Hematopoietic multipotent progenitor cell treated with erythropoietin and hydrocortisone succinate and interleukin-3 and kit ligand, for 15 days (in vitro differentiated cells): ENCODE data around the gene CAMK2B.
"Not testable (repeated sequence)": the region's sequence is repeated elsewhere in the genome, so short reads cannot be mapped to it uniquely, and the experiment has no call there.

ENCODE experiments used
- DNase-seq: peaks from one replicate; pipeline ENCODE4 v3.0.0-alpha.2; 2015; ENCODE audit warnings: low spot score

CAMK2B gene

GRCh38 chr7:44189993-44190872, 135.2 kb downstream of the CAMK2B start:
- no peak for DNase-seq

- no peak for DNase-seq
Observed at GRCh38 chr7:44189286-44189992, 136.0 kb downstream of the CAMK2B start, which contains the start of gene GCK. Gene GCK (minus strand): TSS chr7:44189439. CDS start chr7:44188953, 486 bp downstream.

- DNase-seq = no peak
Observed at GRCh38 chr7:44188480-44189225, 136.7 kb downstream of the CAMK2B start.

DNA sequence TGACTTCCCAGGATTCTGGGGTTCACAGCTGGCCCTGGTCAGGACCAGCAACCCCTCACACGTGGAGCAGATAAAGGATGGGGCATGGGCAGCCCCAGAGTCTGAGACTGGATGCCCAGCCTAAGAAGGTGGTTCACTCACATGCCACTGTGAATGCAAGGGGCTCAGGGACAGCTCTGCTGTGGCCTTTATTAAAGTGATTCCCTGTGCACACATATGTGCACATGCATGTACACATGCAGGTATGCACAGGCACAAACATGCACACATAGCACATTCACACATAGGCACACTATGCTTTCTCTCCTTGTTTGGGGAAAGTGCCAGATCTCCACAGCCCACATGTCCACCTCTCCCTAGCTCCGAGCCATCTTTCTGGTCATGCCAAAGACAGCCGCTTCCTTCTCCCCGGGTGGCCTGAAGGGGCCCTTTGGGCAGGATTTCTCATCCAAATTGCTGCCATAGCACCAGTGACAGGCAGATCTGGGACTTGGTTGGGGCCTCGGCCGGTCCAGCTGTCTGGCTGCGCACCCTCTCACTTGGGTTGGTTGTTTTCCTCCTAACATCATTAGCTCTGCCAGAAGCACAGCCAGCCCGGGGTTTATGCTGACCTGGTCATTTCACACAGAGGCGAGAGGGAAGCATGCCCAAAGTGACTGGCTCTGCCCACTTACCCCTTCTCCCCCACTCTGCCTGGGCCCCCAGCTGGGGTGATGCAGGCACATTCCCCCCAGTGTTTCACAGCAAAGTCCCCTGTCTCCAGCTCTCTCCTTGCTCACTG, 137.6 kb downstream of the CAMK2B start:
- no peak for DNase-seq

DNA sequence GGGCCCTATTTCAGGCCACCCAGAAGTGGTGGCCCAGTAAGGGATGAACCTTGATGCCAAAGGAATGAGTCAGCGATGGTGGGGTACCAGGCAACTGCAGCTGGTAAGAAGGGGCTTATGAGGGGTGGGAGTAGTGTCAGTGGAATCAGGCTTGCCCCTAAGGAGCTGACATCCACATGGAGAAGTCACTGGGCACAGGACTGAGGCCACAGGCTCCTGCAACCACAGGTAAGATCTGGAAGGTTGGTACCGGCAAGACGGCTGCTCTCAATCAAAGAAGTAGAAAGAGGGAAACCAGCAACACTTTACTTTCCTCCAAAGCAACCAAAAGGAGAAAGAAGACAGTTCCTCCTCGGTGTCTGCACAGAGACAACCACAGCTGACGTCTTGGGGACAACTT, 138.7 kb downstream of the CAMK2B start:
- DNase-seq = no peak

GRCh38 chr7:44185729-44186128, 139.7 kb downstream of the CAMK2B start:
- DNase-seq = no peak

DNA sequence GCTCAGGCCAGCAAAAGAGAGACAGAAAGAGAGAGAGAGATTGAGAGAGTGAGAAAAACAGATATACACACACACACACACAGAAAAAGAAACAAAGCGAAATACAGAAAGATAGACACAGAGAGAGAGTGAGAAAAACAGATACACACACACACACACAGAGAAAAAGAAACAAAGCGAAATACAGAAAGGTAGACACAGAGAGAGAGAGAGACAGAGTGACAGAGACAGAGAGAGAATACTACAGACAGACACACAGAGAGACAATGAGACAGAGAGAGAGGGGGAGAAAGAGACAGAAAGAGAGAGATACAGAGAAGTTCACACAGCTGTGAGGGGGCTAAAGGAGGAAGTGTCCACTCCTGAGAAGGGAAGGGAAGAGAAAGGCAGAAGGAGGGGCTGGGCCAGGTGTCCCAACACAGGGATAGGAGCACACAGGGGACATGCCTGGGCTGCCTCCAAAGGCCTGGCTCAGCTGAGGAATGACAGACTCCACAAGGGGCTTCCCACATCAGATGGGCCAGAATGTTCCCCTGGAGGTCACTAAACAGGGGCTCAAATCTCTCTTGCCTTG, 140.4 kb downstream of the CAMK2B start:
- DNase-seq = no peak

DNA sequence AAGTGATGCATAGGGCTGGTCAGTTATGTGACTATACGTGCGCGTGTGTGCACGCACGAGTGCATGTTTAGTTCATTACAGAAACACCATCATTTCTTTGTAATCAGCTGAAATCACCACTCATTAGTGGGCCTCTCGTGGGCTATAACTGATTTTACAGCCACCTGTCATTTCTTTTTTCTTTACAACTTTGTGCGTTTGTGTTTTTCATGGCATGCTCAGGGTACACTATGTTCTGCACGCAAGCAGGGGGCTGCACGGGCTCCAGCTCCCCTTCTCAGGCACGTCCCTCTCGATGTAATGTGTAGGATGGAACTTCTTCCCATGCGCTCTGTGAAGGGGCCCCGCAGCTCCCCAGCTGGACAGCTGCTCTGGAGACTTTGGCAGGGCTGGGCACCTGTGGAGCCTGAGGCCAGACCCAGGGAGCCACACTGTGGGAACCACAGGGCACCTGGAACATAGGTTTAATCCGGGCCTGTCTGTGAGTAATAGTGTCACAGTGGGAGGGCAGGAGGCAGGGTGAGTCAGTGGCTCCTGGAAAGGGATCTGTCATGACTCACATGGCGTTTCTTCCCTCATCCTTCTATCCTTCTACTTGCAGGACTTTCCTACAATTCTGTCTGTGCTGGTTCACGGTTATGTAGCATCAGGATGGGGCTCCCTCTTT, 141.1 kb downstream of the CAMK2B start:
- no peak for DNase-seq

DNA sequence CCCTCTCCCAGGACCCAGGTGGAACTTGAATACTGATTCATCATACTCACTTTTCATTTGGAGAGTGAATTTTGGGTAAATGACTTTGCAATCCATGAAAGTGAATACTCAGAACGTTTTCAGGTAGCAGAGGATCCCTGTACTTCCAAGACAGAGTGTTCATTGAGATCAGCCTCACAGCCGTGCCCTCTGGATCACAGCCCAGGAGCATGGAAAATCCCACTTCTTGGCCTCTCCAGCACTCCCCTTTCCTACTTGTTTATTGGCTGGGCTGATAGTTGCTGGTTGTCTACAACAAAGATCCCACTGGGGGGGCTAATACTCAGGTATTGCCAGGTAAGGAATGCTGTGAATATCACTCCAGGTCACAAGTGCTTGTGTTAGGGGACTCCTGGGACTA, 142.0 kb downstream of the CAMK2B start:
- DNase-seq = no peak

- DNase-seq = no peak
Observed at GRCh38 chr7:44182827-44183226, 142.6 kb downstream of the CAMK2B start.

DNA sequence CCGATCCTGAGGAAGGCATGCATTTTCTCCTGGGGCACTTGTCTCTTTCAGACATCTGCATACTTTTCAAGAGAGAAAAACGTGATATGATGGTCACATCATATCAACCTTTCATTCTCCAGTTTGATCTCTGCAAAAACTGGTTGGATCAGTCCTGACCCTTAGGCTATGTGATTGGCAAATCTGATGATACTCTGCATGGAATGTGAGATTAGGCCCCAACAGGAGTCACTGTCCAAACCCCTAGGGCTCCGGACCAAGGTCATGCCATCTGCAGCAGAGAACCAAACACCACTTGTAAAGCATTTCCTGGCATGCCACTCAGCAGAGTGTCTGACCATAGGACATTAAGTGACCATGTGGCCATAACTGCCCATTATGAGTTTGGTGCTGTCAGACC, 144.8 kb downstream of the CAMK2B start:
- no peak for DNase-seq

DNA sequence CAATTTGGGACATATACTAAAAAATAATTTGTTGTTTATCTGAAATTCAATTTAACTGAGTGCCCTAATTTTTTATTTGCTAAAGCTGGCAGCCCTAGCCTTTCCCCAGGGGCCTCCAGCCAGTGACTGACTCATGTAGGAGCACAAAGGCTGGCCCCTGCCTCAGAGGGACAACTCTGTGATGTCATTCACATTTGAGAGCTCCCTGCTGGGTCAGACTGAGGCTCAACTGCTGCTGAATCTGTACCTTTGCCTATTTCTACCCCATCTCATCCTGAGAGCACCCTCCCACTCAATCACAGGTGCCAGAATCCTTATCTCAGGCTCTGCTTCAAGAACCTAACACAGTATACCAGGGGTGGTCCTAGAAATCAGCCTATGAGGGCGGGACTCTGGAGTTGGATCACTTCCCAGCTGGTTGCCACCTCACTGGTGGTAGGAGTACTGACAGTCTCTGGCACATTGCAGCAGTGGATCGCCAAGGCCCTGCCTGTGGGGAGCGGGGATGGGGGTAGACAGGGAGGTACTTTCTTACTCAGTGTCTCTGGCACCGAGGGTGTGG, 147.7 kb downstream of the CAMK2B start:
- no peak for DNase-seq

GRCh38 chr7:44176486-44176885, 148.9 kb downstream of the CAMK2B start:
- no peak for DNase-seq

DNA sequence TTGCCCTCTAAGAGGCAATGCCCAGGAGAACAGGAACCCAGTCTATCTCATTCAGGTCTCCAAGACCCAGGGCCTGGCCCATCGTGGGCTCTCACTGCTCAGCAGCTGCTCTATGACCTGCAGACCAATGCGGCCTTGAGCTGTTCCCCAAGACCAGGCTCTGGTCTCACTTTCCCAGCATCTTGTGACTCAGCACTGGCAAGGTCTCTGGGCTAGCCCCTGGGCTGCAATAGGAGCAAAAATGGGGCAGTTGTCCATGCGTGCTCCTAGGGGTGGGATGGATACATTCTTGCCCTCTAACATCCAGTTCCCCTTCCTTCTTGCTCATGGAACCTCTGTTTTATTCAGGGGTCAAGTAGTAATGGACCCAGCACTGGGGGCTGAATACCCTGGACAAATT, 149.7 kb downstream of the CAMK2B start:
- no peak for DNase-seq

DNA sequence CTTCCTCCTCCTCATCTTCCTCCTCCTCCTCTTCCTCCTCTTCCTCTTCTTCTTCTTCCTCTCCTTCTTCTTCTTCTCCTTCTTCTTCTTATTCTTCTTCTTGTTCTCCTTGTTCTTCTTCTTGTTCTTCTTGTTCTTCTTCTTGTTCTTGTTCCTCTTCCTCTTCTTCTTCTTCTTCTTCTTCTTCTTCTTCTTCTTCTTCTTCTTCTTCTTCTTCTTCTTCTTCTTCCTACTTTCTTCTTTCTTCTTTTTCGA, 150.8 kb downstream of the CAMK2B start:
- DNase-seq = not testable (repeated sequence)

DNA sequence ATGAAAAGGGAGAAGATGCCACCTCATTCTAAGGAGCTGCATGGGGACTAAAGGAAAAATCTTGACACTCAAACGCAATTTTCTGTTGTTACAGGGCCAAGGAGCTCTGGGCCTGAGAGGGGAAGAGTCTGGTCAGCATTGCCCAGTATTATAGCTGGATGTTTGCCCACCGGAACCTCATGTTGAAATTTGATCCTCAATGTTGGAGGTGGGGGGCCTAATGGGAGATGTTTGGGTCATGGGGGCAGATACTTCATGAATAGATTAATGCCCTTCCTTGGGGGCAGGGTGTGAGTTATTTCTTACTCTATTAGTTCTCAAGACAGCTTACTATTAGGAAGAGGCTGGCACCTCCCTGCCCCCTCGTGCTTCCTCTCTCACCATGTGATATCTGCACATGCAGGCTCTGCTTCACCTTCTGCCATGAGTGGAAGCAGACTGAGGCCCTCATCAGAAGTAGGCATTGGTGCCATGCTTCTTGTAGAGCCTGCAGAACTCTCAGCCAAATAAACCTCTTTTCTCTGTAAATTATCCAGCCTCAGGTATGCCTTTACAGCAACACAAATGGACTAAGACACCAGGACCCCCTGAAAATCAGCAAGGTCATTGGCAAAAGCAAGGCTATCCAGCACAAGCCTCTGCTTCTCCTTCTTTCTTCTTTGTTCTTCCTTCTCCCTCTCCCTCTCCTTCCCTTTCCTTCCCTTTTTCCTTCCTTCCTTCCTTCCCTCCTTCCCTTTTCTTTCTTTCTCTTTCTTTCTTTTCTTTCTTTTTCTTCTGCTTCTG, 151.3 kb downstream of the CAMK2B start:
- no peak for DNase-seq

GRCh38 chr7:44172803-44173424, 152.5 kb downstream of the CAMK2B start:
- no peak for DNase-seq

DNA sequence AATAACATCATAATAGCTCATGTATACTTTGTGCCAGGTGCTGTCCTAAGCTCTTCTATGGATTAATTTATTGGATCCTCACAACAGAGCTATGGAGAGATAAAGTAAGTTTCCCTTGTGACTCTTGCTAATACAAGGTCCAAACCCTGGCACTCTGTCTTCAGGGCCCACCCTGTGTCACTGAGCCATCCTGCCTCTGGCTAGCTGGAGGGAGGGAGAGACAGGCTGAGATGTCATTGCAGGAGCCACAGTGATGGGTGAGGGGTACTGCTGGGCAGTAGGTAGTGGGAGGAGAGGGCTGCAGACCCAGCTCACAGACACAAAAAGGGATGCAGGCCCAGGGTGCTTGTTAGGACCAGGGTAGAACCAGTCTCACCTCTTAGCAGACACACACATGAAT, 153.0 kb downstream of the CAMK2B start:
- DNase-seq = no peak

GRCh38 chr7:44171901-44172300, 153.5 kb downstream of the CAMK2B start:
- not testable (repeated sequence) for DNase-seq

GRCh38 chr7:44167920-44168319, 157.5 kb downstream of the CAMK2B start:
- no peak for DNase-seq
